Measurements from ENCODE around the gene ASPA.
A peak's percentile ranks its signal among the peaks of the same experiment; 100 is the strongest.
"Not testable (repeated sequence)": the region's sequence is repeated elsewhere in the genome, so short reads cannot be mapped to it uniquely, and the experiment has no call there.

The ASPA gene

DNA sequence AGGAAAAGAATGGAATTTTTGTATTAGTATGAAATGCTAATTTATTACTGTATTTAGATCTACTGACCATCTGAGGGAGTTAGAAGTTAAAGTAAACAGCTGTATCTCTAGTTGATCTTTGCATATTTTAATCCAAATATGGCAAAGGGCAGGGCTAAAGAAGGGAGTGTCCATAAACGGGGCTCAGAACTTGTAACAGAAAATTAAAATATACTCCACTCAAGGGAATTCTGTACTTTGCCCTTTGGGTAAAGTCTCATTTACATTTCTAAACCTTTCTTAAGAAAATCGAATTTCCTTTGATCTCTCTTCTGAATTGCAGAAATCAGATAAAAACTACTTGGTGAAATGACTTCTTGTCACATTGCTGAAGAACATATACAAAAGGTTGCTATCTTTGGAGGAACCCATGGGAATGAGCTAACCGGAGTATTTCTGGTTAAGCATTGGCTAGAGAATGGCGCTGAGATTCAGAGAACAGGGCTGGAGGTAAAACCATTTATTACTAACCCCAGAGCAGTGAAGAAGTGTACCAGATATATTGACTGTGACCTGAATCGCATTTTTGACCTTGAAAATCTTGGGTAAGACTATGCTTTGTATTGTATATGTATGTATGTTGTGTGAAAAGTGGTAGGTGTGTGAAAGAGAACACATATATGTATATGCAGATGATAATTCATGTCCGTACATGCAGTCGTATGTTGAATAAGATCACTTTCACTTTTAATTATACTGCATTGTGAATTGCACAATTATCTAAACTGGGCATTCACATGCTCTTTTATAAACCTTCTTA is at the start of gene ASPA:
TSS of gene ASPA (plus strand) at position 186 of the 799 bp plus-strand sequence. CDS start at position 349, 163 bp downstream.
- no peak for DNase-seq

GRCh38 chr17:3433215-3433614 is 42.6 kb upstream of the ASPA start:
- peak in 4 of 56 donors; percentile 0 to 13 (median 4) for DNase-seq

GRCh38 chr17:3433741-3434140 is 42.1 kb upstream of the ASPA start, which contains the start of gene OR1E2:
OR1E2 (minus strand) TSS chr17:3433841; CDS start chr17:3433841, 0 bp downstream.
- DNase-seq = no peak

DNA sequence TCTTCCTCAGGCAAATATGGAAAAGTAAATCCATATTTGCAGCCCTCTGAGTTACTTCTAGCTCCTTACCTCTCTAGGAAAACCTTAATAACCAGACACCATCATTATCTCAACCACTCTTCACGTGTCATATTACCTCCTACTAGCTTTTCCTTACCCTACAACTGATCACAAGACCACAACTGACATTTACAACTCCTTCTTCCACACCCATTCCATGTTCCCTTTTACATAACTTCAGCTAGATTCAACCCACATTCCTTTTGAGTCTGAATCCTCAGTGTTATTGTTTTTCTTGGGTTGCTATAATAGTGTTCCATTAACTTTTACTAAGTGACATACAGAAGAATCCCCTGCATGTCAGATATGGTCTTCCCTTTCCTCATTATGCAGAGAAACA is 37.4 kb upstream of the ASPA start:
- DNase-seq = no peak

DNA sequence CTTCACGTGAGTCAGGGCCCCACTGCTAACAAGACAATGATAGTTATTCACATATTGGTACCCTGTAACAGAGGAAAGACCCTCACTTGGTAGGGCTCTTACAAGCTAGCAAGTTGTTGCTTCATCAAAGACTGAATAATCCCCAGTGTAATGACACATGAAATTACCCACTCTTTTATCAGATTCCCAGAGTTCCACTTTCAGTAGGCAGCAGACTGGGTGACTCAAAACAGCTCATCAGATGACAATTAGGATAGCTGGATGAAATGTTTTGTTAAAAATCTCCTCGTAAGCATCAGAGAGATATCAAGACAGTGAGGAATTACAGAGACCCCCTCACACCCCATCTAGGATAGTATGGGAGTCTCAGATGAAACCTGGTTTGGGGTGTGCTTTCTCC is 35.3 kb upstream of the ASPA start:
- DNase-seq = no peak

DNA sequence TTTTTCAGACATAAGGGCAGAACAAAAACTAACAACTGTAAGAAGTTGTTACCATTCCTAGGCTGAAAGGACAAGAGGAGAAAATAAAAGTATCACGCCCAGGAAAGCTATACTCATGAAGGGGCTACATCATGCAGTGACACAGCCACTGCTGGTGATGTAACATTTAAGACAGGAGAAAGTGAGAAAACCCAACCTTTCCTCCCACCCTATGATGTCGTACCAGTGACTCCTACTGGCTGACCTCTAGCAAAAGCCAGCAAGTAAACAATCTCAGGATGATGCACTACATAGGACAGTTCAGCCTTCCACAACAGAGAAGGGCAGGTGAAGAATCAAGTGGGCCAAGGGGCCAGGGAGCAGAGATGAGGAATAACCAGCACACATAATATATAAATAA is 28.2 kb upstream of the ASPA start:
- DNase-seq = no peak

GRCh38 chr17:3448059-3448665 is 27.6 kb upstream of the ASPA start:
- DNase-seq = no peak

DNA sequence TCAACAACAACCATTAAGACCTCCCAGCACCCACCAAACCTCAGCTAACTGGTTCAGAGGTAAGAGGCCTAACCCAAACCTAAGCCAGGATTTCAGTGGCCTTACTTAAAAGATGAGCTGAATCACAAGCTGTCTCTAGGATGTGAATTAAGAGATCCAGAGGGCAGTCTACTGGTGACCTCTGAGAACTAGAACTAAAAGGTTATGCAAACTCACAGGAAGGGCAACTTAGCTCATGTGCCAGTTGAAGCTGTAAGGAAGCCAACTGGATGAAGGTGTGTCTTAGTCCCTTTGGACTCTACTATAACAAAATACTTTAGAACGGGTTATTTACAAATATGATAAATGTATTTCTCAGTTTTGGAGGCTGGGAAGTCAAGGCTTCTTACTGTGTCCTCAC is 9.4 kb upstream of the ASPA start:
- DNase-seq = not testable (repeated sequence)

GRCh38 chr17:3469529-3469928 is 6.3 kb upstream of the ASPA start:
- DNase-seq = no peak

- no peak for DNase-seq
Measured at GRCh38 chr17:3471599-3471998, 4.2 kb upstream of the ASPA start, which contains the start of gene SPATA22. SPATA22 (minus strand) TSS chr17:3471819; CDS start chr17:3469325, 2,494 bp downstream.

DNA sequence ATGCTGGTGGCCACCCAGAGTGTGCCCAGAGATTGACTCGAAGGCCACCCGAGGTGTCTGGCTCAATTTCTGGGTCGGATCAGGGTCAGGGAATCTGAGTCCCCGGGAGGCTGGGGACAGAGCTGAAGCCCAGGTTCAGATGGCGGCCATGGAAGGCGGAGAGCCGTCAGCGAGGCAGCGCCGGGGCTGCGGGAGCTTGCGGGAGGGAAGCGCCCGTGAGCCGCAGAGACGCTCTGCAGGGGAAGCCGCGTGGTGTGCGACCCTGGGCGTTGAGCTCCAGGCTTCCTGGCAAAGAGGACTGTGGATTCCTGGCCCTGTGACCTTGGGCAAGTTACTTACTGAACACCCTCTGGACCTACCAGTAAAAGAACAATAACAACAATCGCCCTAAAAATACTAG is 3.7 kb upstream of the ASPA start:
- no peak for DNase-seq

GRCh38 chr17:3474212-3474611 is 1.6 kb upstream of the ASPA start:
- DNase-seq = no peak

DNA sequence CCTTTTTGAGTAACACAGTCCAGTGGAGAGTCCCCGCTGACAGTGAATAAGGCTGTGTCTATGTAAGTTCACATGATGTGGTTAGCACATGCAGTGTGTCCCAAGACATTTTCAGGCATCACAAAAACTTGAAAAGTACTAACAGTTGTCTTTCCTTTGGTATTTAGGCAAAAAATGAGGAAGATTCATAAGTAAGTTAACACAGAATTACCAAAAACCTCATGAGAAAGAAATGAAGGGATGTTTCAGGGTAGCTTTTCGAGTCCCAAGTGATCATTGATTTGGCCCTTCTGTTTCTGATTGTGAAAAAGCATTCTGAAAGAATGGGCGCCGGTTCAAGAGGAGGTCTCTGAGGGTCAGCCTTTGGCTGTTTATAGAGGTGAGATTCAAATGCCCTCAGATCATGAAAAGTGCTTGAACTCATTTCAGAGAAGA is 529 bp upstream of the ASPA start:
- DNase-seq = no peak

DNA sequence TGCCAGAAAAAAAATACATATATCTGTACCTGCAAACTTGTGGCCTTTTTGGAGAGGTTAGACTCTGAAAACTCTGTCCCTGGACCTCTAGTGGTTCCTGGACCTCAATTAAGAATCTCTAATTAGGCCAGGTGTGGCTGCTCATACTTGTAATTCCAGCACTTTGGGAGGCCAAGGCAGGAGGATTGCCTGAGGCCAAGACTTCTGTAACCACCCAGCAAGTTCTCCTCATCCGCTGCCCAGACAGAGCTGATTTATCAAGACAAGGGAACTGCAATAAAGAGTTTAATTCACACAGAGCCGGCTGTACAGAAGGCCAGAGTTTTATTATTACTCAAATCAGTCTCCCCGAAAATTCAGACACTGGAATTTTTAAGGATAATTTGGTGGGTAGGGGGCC is 4.2 kb downstream of the ASPA start:
- no peak for DNase-seq

DNA sequence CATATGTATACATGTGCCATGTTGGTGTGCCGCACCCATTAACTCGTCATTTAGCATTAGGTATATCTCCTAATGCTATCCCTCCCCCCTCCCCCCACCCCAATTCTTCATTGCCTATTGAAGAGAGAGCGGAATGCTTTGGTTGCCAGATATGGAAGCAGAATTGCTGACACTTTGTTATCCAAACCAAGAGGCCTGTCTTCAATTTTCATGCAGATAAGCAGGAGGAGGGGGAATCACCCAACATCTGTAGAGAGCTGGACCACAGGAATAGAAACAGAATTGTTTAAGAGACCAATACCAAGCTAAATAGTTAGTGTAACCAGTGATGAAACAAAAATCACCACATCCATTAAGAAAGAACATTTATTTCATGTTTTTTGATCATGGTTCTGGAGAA is 7.1 kb downstream of the ASPA start:
- DNase-seq = no peak

- no peak for DNase-seq
Measured at GRCh38 chr17:3485481-3486068, 9.8 kb downstream of the ASPA start.

DNA sequence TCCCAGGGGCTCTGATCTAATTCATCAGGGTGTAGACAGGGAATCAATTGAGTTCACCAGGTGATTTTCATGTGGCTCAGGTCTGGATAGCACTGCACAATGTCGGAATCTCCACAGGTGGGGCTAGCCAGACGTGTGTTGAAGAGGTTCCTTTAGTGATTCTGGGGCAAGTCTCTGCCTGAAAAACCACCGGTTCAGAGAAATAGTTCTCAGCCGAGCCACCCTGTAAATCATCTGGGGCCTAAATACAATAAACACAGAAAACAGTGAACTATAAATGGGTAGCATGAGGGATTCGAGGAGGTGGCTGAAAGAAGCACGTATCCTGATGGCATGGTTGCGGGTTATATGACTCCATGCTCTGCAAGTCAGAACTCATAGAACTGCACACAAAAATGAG is 21.3 kb downstream of the ASPA start:
- DNase-seq = no peak

- no peak for DNase-seq
Measured at GRCh38 chr17:3501344-3501743, 25.5 kb downstream of the ASPA start.

- DNase-seq = peak in 44 of 56 donors; percentile 4 to 78 (median 34)
Measured at GRCh38 chr17:3502466-3502865, 26.7 kb downstream of the ASPA start.

DNA sequence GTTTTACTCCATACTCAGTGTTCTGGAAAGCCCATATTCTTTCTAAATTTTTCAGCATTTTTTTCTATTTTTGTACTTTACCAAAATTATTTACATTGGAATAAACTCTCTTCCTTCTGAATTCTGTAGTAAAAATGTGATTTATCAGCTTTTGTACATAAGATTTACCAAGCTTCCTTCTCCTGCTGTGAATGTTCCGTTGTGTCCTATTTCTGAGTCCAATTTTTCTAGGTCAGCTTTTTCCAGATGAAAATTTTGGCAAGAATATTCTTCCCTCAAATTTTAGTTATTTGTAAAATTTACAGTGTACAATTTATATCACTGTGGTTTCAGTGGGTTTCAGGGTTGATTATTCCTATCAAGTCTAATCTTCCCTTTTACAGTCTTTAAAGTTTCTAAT is 27.5 kb downstream of the ASPA start:
- DNase-seq = no peak

- DNase-seq = no peak
Measured at GRCh38 chr17:3505008-3505407, 29.2 kb downstream of the ASPA start.

DNA sequence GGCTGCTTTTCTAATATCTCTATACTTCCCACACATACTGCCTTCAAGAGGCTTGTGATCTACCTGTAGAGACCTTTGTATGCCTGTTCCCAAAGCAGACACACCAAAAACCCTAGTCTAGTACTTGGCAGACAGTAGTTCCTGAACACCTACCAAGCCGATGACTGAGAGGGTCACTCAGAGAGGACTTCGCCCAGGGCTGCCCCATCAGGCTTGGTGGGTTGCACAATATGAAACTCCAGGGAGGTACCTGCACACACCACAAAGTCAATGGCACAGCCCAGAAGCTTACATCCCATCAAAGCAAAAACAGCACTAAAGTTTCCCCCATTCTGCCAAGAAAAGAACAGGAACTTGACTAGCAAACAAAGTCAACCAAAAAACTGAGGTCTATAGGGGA is 30.3 kb downstream of the ASPA start:
- DNase-seq = no peak

DNA sequence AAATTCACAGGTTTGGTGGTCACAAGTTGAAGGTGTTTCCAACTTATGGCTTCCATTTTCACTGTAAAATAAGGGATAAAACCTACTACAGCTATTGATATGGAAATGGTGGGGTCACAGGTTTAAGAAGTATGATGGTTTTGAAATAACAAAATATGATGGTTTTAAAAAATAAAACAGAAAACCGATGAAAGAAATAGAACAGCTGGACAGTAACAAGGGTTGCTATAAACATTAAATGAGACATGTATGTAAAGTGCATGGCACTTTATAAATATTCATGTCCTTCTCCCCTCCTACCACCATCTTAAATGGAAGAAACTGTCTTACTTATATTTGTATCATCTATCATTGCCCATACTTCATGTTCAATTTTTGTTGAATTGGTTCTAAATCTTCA is 31.3 kb downstream of the ASPA start:
- no peak for DNase-seq
